ENCODE measurements around the gene INO80D.

GRCh38 chr2:206082298-206082843, 3.6 kb downstream of the INO80D start:
- TF ChIP-seq CTCF (IDR thresholded peaks at IDR 0.05) (no peak), EZH2phosphoT487 (IDR thresholded peaks at IDR 0.05) (no peak)
